HEK293 (cell line): ENCODE data around the gene R3HDM1.

Source experiments
- CTCF ChIA-PET: fragments of 350-600 bp; formaldehyde crosslinking; extraction: SDS; loops from one replicate; lab custom pipeline; 2021; ENCODE audit warnings: antibody characterized with exemption; lab: Yijun Ruan, JAX
- POLR2A ChIA-PET: fragments of 300-600 bp; formaldehyde crosslinking; extraction: SDS; loops from one replicate; lab custom pipeline; 2020; ENCODE audit warnings: antibody characterized with exemption, inconsistent platforms; lab: Yijun Ruan, JAX
- H3K27ac ChIP-seq: fragments of 200-500 bp; sonication (Bioruptor generic); 2 replicates; pipeline ENCODE4 v1.5.1; 2014; ENCODE audit warnings: low read depth, low read length, control low read depth, inconsistent platforms; ENCODE audit errors: extremely low read depth
- H3K36me3 ChIP-seq, 2 experiments: fragments of 200-500 bp in 1 of 2; sonication (Bioruptor generic) in 1 of 2; 1 replicate in 1 of 2; 2 replicates in 1 of 2; pipeline ENCODE4 v1.5.1; 2014 to 2017; ENCODE audit warnings: inconsistent platforms in 2 of 2, low read length in 2 of 2; ENCODE audit not compliant: control insufficient read depth in 2 of 2, insufficient read depth in 1 of 2
- H3K4me1 ChIP-seq: fragments of 200-500 bp; sonication (Bioruptor generic); 2 replicates; pipeline ENCODE4 v1.5.1; 2014; ENCODE audit warnings: mild to moderate bottlenecking, low read length, inconsistent platforms; ENCODE audit not compliant: control insufficient read depth, insufficient read depth
- H3K4me3 ChIP-seq: 2 replicates; pipeline ENCODE4 v1.5.1; 2011; ENCODE audit warnings: low read depth, mild to moderate bottlenecking, control low read depth, low read length, moderate library complexity
- H3K9me3 ChIP-seq: fragments of 200-500 bp; sonication (Bioruptor generic); 2 replicates; pipeline ENCODE4 v1.5.1; 2014; ENCODE audit warnings: low read depth, low read length, inconsistent platforms; ENCODE audit not compliant: control insufficient read depth, insufficient read depth
- HOXC10 ChIP-seq: sonication (generic); formaldehyde crosslinking; IDR thresholded peaks from 2 replicates; pipeline ENCODE4 v1.8.1; 2023; ENCODE audit warnings: mild to moderate bottlenecking, missing genetic modification reagents
- RBAK ChIP-seq: fragments of 450-650 bp; formaldehyde crosslinking; IDR thresholded peaks from 2 replicates; pipeline ENCODE4 v1.5.1; 2016; ENCODE audit warnings: missing biosample characterization, missing genetic modification characterization
- YY2 ChIP-seq: fragments of 450-650 bp; formaldehyde crosslinking; IDR thresholded peaks from 2 replicates; pipeline ENCODE4 v1.5.1; 2016; ENCODE audit warnings: missing biosample characterization, missing genetic modification characterization
- ZBTB20 ChIP-seq: fragments of 450-650 bp; formaldehyde crosslinking; IDR thresholded peaks from 2 replicates; pipeline ENCODE4 v1.5.1; 2016; ENCODE audit warnings: missing biosample characterization, missing genetic modification characterization
- ZEB2 ChIP-seq: fragments of 450-650 bp; formaldehyde crosslinking; IDR thresholded peaks from 2 replicates; pipeline ENCODE4 v1.5.1; 2016; ENCODE audit warnings: missing biosample characterization, missing genetic modification characterization
- ZFHX2 ChIP-seq: fragments of 450-650 bp; formaldehyde crosslinking; conservative IDR thresholded peaks from 2 replicates; pipeline ENCODE4 v1.5.1; 2016; ENCODE audit warnings: missing biosample characterization, missing genetic modification characterization
- ZFP41 ChIP-seq: fragments of 450-650 bp; formaldehyde crosslinking; IDR thresholded peaks from 2 replicates; pipeline ENCODE4 v1.5.1; 2016; ENCODE audit warnings: missing biosample characterization, missing genetic modification characterization, borderline replicate concordance
- ZNF112 ChIP-seq: fragments of 450-650 bp; formaldehyde crosslinking; IDR thresholded peaks from 2 replicates; pipeline ENCODE4 v1.5.0; 2017; ENCODE audit warnings: missing biosample characterization, missing genetic modification characterization
- ZNF202 ChIP-seq: fragments of 450-650 bp; formaldehyde crosslinking; IDR thresholded peaks from 2 replicates; pipeline ENCODE4 v1.5.1; 2016; ENCODE audit warnings: missing biosample characterization, missing genetic modification characterization, borderline replicate concordance
- ZNF211 ChIP-seq: fragments of 450-650 bp; formaldehyde crosslinking; IDR thresholded peaks from 2 replicates; pipeline ENCODE4 v1.5.1; 2016; ENCODE audit warnings: low read depth, missing biosample characterization, missing genetic modification characterization
- ZNF221 ChIP-seq: fragments of 450-650 bp; formaldehyde crosslinking; IDR thresholded peaks from 2 replicates; pipeline ENCODE4 v1.5.1; 2017; ENCODE audit warnings: missing biosample characterization, missing genetic modification characterization, borderline replicate concordance
- ZNF530 ChIP-seq: fragments of 450-650 bp; formaldehyde crosslinking; IDR thresholded peaks from 2 replicates; pipeline ENCODE4 v1.5.1; 2016; ENCODE audit warnings: low read depth, missing biosample characterization, missing genetic modification characterization
- ZNF658 ChIP-seq: fragments of 450-650 bp; formaldehyde crosslinking; IDR thresholded peaks from 2 replicates; pipeline ENCODE4; 2016; ENCODE audit warnings: missing biosample characterization, missing genetic modification characterization
- ZNF747 ChIP-seq: fragments of 450-650 bp; formaldehyde crosslinking; IDR thresholded peaks from 2 replicates; pipeline ENCODE4 v1.5.1; 2016; ENCODE audit warnings: missing biosample characterization, missing genetic modification characterization
- TF ChIP-seq, protein P1 (sequence below): fragments of 450-650 bp; formaldehyde crosslinking; IDR thresholded peaks from 2 replicates; pipeline ENCODE4 v1.5.1; 2016; ENCODE audit warnings: missing biosample characterization, missing genetic modification characterization
- TF ChIP-seq, protein P2 (sequence below): fragments of 450-650 bp; formaldehyde crosslinking; conservative IDR thresholded peaks from 2 replicates; pipeline ENCODE4 v1.5.1; 2016; ENCODE audit warnings: low read depth, missing biosample characterization, missing genetic modification characterization
- TF ChIP-seq, protein P3 (sequence below): fragments of 450-650 bp; formaldehyde crosslinking; IDR thresholded peaks from 2 replicates; pipeline ENCODE4 v1.5.1; 2016; ENCODE audit warnings: missing biosample characterization, missing genetic modification characterization
- TF ChIP-seq, protein P4 (sequence below): fragments of 450-650 bp; formaldehyde crosslinking; IDR thresholded peaks from 2 replicates; pipeline ENCODE4 v1.5.1; 2017; ENCODE audit warnings: missing biosample characterization, missing genetic modification characterization
- TF ChIP-seq, protein P5 (sequence below): fragments of 450-650 bp; formaldehyde crosslinking; IDR thresholded peaks from 2 replicates; pipeline ENCODE4 v1.5.1; 2016; ENCODE audit warnings: missing biosample characterization, missing genetic modification characterization
- TF ChIP-seq, protein P6 (sequence below): fragments of 450-650 bp; formaldehyde crosslinking; IDR thresholded peaks from 2 replicates; pipeline ENCODE4 v1.5.1; 2016; ENCODE audit warnings: missing biosample characterization, missing genetic modification characterization, borderline replicate concordance
- TF ChIP-seq, protein P7 (sequence below): IDR thresholded peaks from 2 replicates; pipeline ENCODE4 v1.6.1; 2011; ENCODE audit warnings: mild to moderate bottlenecking, low read depth, low read length, borderline replicate concordance

R3HDM1 gene

DNA sequence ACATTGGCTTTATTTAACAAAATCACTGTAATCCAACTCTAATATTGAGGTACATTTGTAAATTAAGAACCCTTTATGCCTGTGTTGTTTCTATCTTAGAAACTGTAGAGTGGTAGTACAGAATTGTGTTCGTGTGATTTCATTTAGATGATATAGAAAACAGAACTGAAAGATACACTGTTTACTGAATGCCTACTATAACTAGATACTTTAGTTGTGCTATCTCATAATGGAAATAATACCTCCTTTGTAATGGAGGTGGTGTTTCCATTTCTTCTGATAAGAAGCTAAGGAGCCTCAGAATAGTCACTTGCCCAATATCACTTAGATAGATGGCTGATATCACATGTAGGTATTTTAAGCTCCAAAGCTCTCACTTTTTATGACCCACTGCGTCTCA is 147.8 kb downstream of the R3HDM1 start:
- H3K36me3 ChIP-seq = peaks cover 33 to 65% of the 10 kb centered on the region in 2 experiments
- TF ChIP-seq, protein P1, sequence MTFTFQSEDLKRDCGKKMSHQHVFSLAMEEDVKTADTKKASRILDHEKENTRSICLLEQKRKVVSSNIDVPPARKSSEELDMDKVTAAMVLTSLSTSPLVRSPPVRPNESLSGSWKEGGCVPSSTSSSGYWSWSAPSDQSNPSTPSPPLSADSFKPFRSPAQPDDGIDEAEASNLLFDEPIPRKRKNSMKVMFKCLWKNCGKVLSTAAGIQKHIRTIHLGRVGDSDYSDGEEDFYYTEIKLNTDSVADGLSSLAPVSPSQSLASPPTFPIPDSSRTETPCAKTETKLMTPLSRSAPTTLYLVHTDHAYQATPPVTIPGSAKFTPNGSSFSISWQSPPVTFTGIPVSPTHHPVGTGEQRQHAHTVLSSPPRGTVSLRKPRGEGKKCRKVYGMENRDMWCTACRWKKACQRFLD (tag by site-specific recombination) = no peak
- TF ChIP-seq ZNF211 (tag by site-specific recombination) (no peak), HOXC10 (CRISPR knock-in tag) (no peak), ZBTB20 (tag by site-specific recombination) (no peak), ZNF202 (tag by site-specific recombination) (no peak), ZEB2 (tag by site-specific recombination) (no peak), ZNF221 (tag by site-specific recombination) (no peak), YY2 (tag by site-specific recombination) (no peak)
- no peak overlapping the region for H3K27ac ChIP-seq
- no peaks in the 10 kb centered on the region for H3K4me1 ChIP-seq
- H3K9me3 ChIP-seq = no peaks in the 10 kb centered on the region
- CTCF ChIA-PET = no interaction called here
- H3K4me3 ChIP-seq = no peak overlapping the region
- POLR2A ChIA-PET = no interaction called here

DNA sequence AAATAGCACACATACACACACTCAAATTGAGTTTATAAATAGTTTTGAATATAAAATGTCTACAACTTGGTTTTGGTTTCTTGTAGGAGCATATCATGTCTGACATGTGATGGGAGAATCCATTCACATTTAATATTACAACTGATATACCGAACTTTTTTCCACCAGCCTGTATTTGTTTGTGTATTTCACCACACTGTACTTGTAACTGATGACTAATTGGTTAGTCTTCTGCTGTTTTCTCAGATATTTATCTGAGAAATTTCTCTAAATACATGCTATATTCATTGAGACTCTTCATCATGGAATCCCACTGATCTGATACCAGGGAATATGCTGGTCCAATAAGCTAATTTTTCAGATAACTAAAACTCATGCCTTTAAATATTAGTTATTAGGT is 154.1 kb downstream of the R3HDM1 start:
- ChIA-PET POLR2A (no interaction called here), CTCF (interaction anchor here (1.0 kb wide), 1 partner anchor 25 kb away, joined by 6 read pairs; no protein-coding TSS in a partner anchor)
- Histone ChIP-seq H3K4me1 (no peaks in the 10 kb centered on the region), H3K27ac (no peak overlapping the region), H3K4me3 (no peak overlapping the region), H3K36me3 (peaks cover 9 to 30% of the 10 kb centered on the region in 2 experiments), H3K9me3 (no peaks in the 10 kb centered on the region)
- TF ChIP-seq RBAK (tag by site-specific recombination) (no peak), ZFP41 (tag by site-specific recombination) (no peak), ZFHX2 (tag by site-specific recombination) (no peak), ZNF530 (tag by site-specific recombination) (no peak), ZNF658 (tag by site-specific recombination) (no peak), ZNF112 (tag by site-specific recombination) (no peak), ZNF747 (no peak)
- TF ChIP-seq, protein P2, sequence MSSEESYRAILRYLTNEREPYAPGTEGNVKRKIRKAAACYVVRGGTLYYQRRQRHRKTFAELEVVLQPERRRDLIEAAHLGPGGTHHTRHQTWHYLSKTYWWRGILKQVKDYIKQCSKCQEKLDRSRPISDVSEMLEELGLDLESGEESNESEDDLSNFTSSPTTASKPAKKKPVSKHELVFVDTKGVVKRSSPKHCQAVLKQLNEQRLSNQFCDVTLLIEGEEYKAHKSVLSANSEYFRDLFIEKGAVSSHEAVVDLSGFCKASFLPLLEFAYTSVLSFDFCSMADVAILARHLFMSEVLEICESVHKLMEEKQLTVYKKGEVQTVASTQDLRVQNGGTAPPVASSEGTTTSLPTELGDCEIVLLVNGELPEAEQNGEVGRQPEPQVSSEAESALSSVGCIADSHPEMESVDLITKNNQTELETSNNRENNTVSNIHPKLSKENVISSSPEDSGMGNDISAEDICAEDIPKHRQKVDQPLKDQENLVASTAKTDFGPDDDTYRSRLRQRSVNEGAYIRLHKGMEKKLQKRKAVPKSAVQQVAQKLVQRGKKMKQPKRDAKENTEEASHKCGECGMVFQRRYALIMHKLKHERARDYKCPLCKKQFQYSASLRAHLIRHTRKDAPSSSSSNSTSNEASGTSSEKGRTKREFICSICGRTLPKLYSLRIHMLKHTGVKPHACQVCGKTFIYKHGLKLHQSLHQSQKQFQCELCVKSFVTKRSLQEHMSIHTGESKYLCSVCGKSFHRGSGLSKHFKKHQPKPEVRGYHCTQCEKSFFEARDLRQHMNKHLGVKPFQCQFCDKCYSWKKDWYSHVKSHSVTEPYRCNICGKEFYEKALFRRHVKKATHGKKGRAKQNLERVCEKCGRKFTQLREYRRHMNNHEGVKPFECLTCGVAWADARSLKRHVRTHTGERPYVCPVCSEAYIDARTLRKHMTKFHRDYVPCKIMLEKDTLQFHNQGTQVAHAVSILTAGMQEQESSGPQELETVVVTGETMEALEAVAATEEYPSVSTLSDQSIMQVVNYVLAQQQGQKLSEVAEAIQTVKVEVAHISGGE (tag by site-specific recombination) = no peak
- TF ChIP-seq, protein P3, sequence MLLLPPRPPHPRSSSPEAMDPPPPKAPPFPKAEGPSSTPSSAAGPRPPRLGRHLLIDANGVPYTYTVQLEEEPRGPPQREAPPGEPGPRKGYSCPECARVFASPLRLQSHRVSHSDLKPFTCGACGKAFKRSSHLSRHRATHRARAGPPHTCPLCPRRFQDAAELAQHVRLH (tag by site-specific recombination) = no peak
- TF ChIP-seq, protein P4, sequence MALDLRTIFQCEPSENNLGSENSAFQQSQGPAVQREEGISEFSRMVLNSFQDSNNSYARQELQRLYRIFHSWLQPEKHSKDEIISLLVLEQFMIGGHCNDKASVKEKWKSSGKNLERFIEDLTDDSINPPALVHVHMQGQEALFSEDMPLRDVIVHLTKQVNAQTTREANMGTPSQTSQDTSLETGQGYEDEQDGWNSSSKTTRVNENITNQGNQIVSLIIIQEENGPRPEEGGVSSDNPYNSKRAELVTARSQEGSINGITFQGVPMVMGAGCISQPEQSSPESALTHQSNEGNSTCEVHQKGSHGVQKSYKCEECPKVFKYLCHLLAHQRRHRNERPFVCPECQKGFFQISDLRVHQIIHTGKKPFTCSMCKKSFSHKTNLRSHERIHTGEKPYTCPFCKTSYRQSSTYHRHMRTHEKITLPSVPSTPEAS (tag by site-specific recombination) = no peak
- TF ChIP-seq, protein P5, sequence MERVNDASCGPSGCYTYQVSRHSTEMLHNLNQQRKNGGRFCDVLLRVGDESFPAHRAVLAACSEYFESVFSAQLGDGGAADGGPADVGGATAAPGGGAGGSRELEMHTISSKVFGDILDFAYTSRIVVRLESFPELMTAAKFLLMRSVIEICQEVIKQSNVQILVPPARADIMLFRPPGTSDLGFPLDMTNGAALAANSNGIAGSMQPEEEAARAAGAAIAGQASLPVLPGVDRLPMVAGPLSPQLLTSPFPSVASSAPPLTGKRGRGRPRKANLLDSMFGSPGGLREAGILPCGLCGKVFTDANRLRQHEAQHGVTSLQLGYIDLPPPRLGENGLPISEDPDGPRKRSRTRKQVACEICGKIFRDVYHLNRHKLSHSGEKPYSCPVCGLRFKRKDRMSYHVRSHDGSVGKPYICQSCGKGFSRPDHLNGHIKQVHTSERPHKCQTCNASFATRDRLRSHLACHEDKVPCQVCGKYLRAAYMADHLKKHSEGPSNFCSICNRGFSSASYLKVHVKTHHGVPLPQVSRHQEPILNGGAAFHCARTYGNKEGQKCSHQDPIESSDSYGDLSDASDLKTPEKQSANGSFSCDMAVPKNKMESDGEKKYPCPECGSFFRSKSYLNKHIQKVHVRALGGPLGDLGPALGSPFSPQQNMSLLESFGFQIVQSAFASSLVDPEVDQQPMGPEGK (tag by site-specific recombination) = no peak
- TF ChIP-seq, protein P6, sequence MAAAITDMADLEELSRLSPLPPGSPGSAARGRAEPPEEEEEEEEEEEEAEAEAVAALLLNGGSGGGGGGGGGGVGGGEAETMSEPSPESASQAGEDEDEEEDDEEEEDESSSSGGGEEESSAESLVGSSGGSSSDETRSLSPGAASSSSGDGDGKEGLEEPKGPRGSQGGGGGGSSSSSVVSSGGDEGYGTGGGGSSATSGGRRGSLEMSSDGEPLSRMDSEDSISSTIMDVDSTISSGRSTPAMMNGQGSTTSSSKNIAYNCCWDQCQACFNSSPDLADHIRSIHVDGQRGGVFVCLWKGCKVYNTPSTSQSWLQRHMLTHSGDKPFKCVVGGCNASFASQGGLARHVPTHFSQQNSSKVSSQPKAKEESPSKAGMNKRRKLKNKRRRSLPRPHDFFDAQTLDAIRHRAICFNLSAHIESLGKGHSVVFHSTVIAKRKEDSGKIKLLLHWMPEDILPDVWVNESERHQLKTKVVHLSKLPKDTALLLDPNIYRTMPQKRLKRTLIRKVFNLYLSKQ (tag by site-specific recombination) = no peak
- TF ChIP-seq, protein P7, sequence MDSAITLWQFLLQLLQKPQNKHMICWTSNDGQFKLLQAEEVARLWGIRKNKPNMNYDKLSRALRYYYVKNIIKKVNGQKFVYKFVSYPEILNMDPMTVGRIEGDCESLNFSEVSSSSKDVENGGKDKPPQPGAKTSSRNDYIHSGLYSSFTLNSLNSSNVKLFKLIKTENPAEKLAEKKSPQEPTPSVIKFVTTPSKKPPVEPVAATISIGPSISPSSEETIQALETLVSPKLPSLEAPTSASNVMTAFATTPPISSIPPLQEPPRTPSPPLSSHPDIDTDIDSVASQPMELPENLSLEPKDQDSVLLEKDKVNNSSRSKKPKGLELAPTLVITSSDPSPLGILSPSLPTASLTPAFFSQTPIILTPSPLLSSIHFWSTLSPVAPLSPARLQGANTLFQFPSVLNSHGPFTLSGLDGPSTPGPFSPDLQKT = no peak
